Nucleus accumbens (tissue), 56 donors: Measurements from ENCODE around the gene KISS1R.
A peak's percentile ranks its signal among the peaks of the same experiment; 100 is the strongest.
"Not testable (repeated sequence)": the region's sequence is repeated elsewhere in the genome, so short reads cannot be mapped to it uniquely, and the experiment has no call there.

Experiments
- DNase-seq, 56 donors: peaks; one replicate each; lab custom pipeline; 2025; lab: John Stamatoyannopoulos, UW

KISS1R gene

GRCh38 chr19:948842-949496 is 31.8 kb downstream of the KISS1R start:
- no peak for DNase-seq

GRCh38 chr19:950352-951066 is 33.4 kb downstream of the KISS1R start:
- DNase-seq = no peak

- no peak for DNase-seq
Measured at GRCh38 chr19:952049-952679, 35.0 kb downstream of the KISS1R start.

GRCh38 chr19:952680-953444 is 35.7 kb downstream of the KISS1R start:
- DNase-seq = no peak

GRCh38 chr19:953445-954271 is 36.5 kb downstream of the KISS1R start:
- no peak for DNase-seq

GRCh38 chr19:954272-954671 is 37.1 kb downstream of the KISS1R start:
- no peak for DNase-seq

- no peak for DNase-seq
Measured at GRCh38 chr19:954672-955494, 37.8 kb downstream of the KISS1R start.

GRCh38 chr19:955803-956765 is 39.0 kb downstream of the KISS1R start:
- no peak for DNase-seq

GRCh38 chr19:956766-957440 is 39.8 kb downstream of the KISS1R start:
- no peak for DNase-seq

GRCh38 chr19:957578-957977 is 40.4 kb downstream of the KISS1R start:
- not testable (repeated sequence) for DNase-seq

- DNase-seq = peak in 29 of 56 donors; percentile 3 to 70 (median 20)
Measured at GRCh38 chr19:958967-959855, 42.1 kb downstream of the KISS1R start.

GRCh38 chr19:960020-960419 is 42.9 kb downstream of the KISS1R start:
- no peak for DNase-seq

- no peak for DNase-seq
Measured at GRCh38 chr19:960601-960938, 43.4 kb downstream of the KISS1R start.

GRCh38 chr19:961866-962620 is 44.9 kb downstream of the KISS1R start:
- DNase-seq = no peak

GRCh38 chr19:962683-963400 is 45.7 kb downstream of the KISS1R start:
- no peak for DNase-seq
